K562 (cell line): ENCODE data around the gene FAM89B. TPM values are rescaled to one million over a fixed set of nuclear protein-coding genes. Genes with fewer than 3 reads are reported as not detected.

Source experiments
- DDX20 ChIP-seq: fragments of 450-650 bp; IDR thresholded peaks from 2 replicates; pipeline ENCODE4 v1.6.1; 2016; ENCODE audit warnings: missing genetic modification characterization, low read depth, mild to moderate bottlenecking, missing compliant biosample characterization, moderate library complexity
- EWSR1 ChIP-seq: fragments of 450-650 bp; IDR thresholded peaks from 2 replicates; pipeline ENCODE4 v1.6.1; 2018; ENCODE audit warnings: borderline replicate concordance, mild to moderate bottlenecking, low read depth, moderate library complexity; ENCODE audit not compliant: partially characterized antibody
- HDAC1 ChIP-seq, 2 experiments: fragments of 450-650 bp; IDR thresholded peaks; 2 replicates each; pipeline ENCODE4 v1.6.1; 2016 to 2017; ENCODE audit warnings: inconsistent platforms in 1 of 2, mild to moderate bottlenecking in 1 of 2, moderate library complexity in 1 of 2
- MCM2 ChIP-seq: fragments of 450-650 bp; IDR thresholded peaks from 2 replicates; pipeline ENCODE4 v1.6.1; 2017; ENCODE audit warnings: low read depth, mild to moderate bottlenecking
- MEIS2 ChIP-seq: fragments of 450-650 bp; IDR thresholded peaks from 2 replicates; pipeline ENCODE4 v1.6.1; 2014; ENCODE audit warnings: mild to moderate bottlenecking; ENCODE audit not compliant: partially characterized antibody
- MLLT1 ChIP-seq, 2 experiments: fragments of 450-650 bp; IDR thresholded peaks; 2 replicates each; pipeline ENCODE4 v1.6.1; 2016
- MLX ChIP-seq, 2 experiments: fragments of 450-650 bp in 1 of 2; sonication (generic) in 1 of 2; formaldehyde crosslinking; conservative IDR thresholded peaks; 2 replicates each; pipeline versions ENCODE4 v1.4.0 to v1.8.1; 2020 to 2022; ENCODE audit warnings: mild to moderate bottlenecking in 1 of 2, missing genetic modification reagents in 1 of 2
- MXI1 ChIP-seq: IDR thresholded peaks from 2 replicates; pipeline ENCODE4 v1.6.1; 2011; ENCODE audit warnings: low read depth, mild to moderate bottlenecking, improper control_type of control experiment, low read length
- NELFE ChIP-seq: IDR thresholded peaks from 2 replicates; pipeline ENCODE4 v1.6.1; 2011; ENCODE audit warnings: mild to moderate bottlenecking; ENCODE audit not compliant: insufficient read depth, insufficient read length
- NFE2 ChIP-seq: IDR thresholded peaks from 2 replicates; pipeline ENCODE4 v1.6.1; 2014; ENCODE audit warnings: antibody characterized with exemption, low read depth
- PHF20 ChIP-seq: fragments of 450-650 bp; IDR thresholded peaks from 2 replicates; pipeline ENCODE4 v1.6.1; 2018; ENCODE audit not compliant: partially characterized antibody
- SIX5 ChIP-seq, 2 experiments: IDR thresholded peaks; 2 replicates each; pipeline ENCODE4 v1.6.1; 2011; ENCODE audit warnings: low read length in 2 of 2, borderline replicate concordance in 1 of 2, low read depth in 1 of 2, mild to moderate bottlenecking in 1 of 2, moderate library complexity in 1 of 2; ENCODE audit not compliant: insufficient read depth in 1 of 2
- SLC30A9 ChIP-seq: fragments of 250-450 bp; sonication (Bioruptor Pico); IDR thresholded peaks from 2 replicates; pipeline ENCODE4 v1.8.0; 2022; ENCODE audit warnings: mild to moderate bottlenecking, moderate library complexity
- SMC3 ChIP-seq: conservative IDR thresholded peaks from 2 replicates; pipeline ENCODE4 v1.6.1; 2011; ENCODE audit warnings: low read depth, low read length, improper control_type of control experiment; ENCODE audit not compliant: insufficient read depth
- TCFL5 ChIP-seq: fragments of 250-450 bp; sonication (Bioruptor Pico); conservative IDR thresholded peaks from 2 replicates; pipeline ENCODE4 v1.6.1; 2021; ENCODE audit warnings: mild to moderate bottlenecking, moderate library complexity, matching md5 sums
- U2AF2 ChIP-seq: fragments of 200-400 bp; formaldehyde crosslinking; optimal IDR thresholded peaks from 2 replicates; pipeline ENCODE3; 2017; ENCODE audit warnings: low read depth, mild to moderate bottlenecking, low read length
- ZBTB7A ChIP-seq: IDR thresholded peaks from 2 replicates; pipeline ENCODE4 v1.6.1; 2011; ENCODE audit warnings: low read depth, mild to moderate bottlenecking, low read length, moderate library complexity, borderline replicate concordance; ENCODE audit not compliant: control insufficient read depth
- ZNF121 ChIP-seq: sonication (generic); formaldehyde crosslinking; conservative IDR thresholded peaks from 2 replicates; pipeline ENCODE4 v1.8.0; 2022; ENCODE audit warnings: missing genetic modification reagents
- ZNF165 ChIP-seq: fragments of 250-450 bp; sonication (Bioruptor Pico); IDR thresholded peaks from 2 replicates; pipeline ENCODE4 v1.4.0; 2020; ENCODE audit warnings: borderline replicate concordance
- ZNF253 ChIP-seq: fragments of 250-450 bp; sonication (Bioruptor Pico); conservative IDR thresholded peaks from 2 replicates; pipeline ENCODE4 v1.6.1; 2021; ENCODE audit warnings: mild to moderate bottlenecking
- ZNF395 ChIP-seq: fragments of 200-800 bp; sonication (Bioruptor generic); IDR thresholded peaks from 2 replicates; pipeline ENCODE4 v1.6.1; 2017; ENCODE audit warnings: missing genetic modification characterization, missing compliant biosample characterization
- ZNF644 ChIP-seq: fragments of 200-800 bp; sonication (Bioruptor generic); IDR thresholded peaks from 2 replicates; pipeline ENCODE4 v1.6.1; 2016; ENCODE audit warnings: low read depth, missing genetic modification characterization, missing compliant biosample characterization
- ZNF75A ChIP-seq: fragments of 450-650 bp; formaldehyde crosslinking; IDR thresholded peaks from 2 replicates; pipeline ENCODE4 v1.4.0; 2020; ENCODE audit warnings: mild to moderate bottlenecking
- ZNF77 ChIP-seq: fragments of 250-450 bp; sonication (Bioruptor Pico); IDR thresholded peaks from 2 replicates; pipeline ENCODE4 v1.5.0; 2020
- polyA plus RNA-seq, 8 experiments: library from polyadenylated mRNA; depleted of rRNA in 4 of 8; stranded (reverse) in 5 of 8; unstranded in 3 of 8; fragments of >200 nt; fragmentation: Nextera tagmentation in 2 of 8; fragmentation: Illumina TruSeq in 1 of 8; extraction: Ambion mirVana in 2 of 8; extraction: Trizol in 1 of 8; gene quantifications; 2 replicates each; pipeline versions ENCODE4 v1.2.1 to v1.2.3, GENCODE V29; 2011 to 2014; ENCODE audit warnings: inconsistent platforms in 1 of 8, missing spikeins in 1 of 8
- total RNA-seq, 7 experiments: library from RNA; depleted of rRNA in 6 of 7; stranded (reverse); fragments of >200 nt in 6 of 7; fragmentation: Illumina TruSeq in 2 of 7; extraction: Trizol in 2 of 7; gene quantifications; 2 replicates each; pipeline versions ENCODE4 v1.2.1 to v1.2.3, GENCODE V29; 2011 to 2021; ENCODE audit warnings: low replicate concordance in 1 of 7

The FAM89B gene
- total and polyA plus RNA-seq, 9 of the 15 experiments (the other 6 are each of a cell fraction or from before 2014, with no cell fraction given): 0.32 to 27.6 (median 11.9) TPM

GRCh38 chr11:65546217-65546958, 25.9 kb upstream of the FAM89B start (continued):
- no peak for TF ChIP-seq NELFE
- TF ChIP-seq SMC3: no peak
- TF ChIP-seq PHF20: peak; percentile 26
- no peak for TF ChIP-seq NFE2
- no peak for TF ChIP-seq MLX (CRISPR knock-in tag; conservative IDR thresholded peaks at IDR 0.05)
- TF ChIP-seq EWSR1: no peak
- no peak for TF ChIP-seq U2AF2
- no peak for TF ChIP-seq DDX20 (tag)
- no peak for TF ChIP-seq TCFL5
- peak in 1 of 2 experiments; percentile 38; a peak in 2 of 4 replicates for TF ChIP-seq HDAC1 (IDR thresholded peaks at IDR 0.05)
- no peak for TF ChIP-seq ZNF77 (CRISPR knock-in tag)
- peak; percentile 57; the same call in 1 of the 2 replicates for TF ChIP-seq ZNF165 (CRISPR knock-in tag)
- TF ChIP-seq ZBTB7A: peak; percentile 79; the same call in 1 of the 2 replicates
- no peak for TF ChIP-seq MXI1
- TF ChIP-seq ZNF395: no peak
- no peak for TF ChIP-seq ZNF121
- TF ChIP-seq MCM2: no peak
- TF ChIP-seq ZNF644 (tag): no peak
- no peak for TF ChIP-seq SIX5 (IDR thresholded peaks at IDR 0.05; ENCODE audit: borderline replicate concordance in 1 of 2, insufficient read depth in 1 of 2, low read depth in 1 of 2, low read length in 2 of 2)
- TF ChIP-seq ZNF75A: no peak
- TF ChIP-seq MEIS2: peak; percentile 10
- TF ChIP-seq SLC30A9 (CRISPR knock-in tag): no peak
- no peak for TF ChIP-seq MLLT1 (IDR thresholded peaks at IDR 0.05)
- TF ChIP-seq ZNF253 (CRISPR knock-in tag): no peak
